Heart left ventricle (tissue), 16 donors: ENCODE measurements around the gene ITPR2. TPM values are rescaled to one million over a fixed set of nuclear protein-coding genes. Genes with fewer than 3 reads are reported as not detected.

Source experiments
- ATAC-seq, 4 donors: fragments of 200-7000 bp; cut with Tn5 transposase; one replicate each; pipeline ENCODE4 v1.9.1; 2020 to 2022; ENCODE audit warnings: moderate library complexity in 4 of 4, mild to moderate bottlenecking in 3 of 4, moderate number of reproducible peaks in 1 of 4
- DNase-seq, 5 donors: peaks; one replicate each; pipeline ENCODE4 v3.0.0-alpha.2; 2020
- H3K27ac ChIP-seq, 12 donors: fragments of 200-600 bp; sonication (generic) in 4 of 12; one replicate each; pipeline versions ENCODE4 v1.5.0 to v1.8.0; 2016 to 2022; ENCODE audit warnings: mild to moderate bottlenecking in 2 of 12
- H3K27me3 ChIP-seq, 9 donors: fragments of 200-600 bp; sonication (generic) in 2 of 9; one replicate each; pipeline versions ENCODE4 v1.5.1 to v1.8.0; 2016 to 2022; ENCODE audit warnings: mild to moderate bottlenecking in 3 of 9
- H3K36me3 ChIP-seq, 9 donors: fragments of 200-600 bp; sonication (generic) in 2 of 9; one replicate each; pipeline versions ENCODE4 v1.5.0 to v1.8.0; 2018 to 2022; ENCODE audit warnings: mild to moderate bottlenecking in 2 of 9
- H3K4me1 ChIP-seq, 12 donors: fragments of 200-600 bp; sonication (generic) in 4 of 12; one replicate each; pipeline versions ENCODE4 v1.5.0 to v1.8.0; 2016 to 2022; ENCODE audit warnings: mild to moderate bottlenecking in 3 of 12
- H3K4me3 ChIP-seq, 12 donors: fragments of 200-600 bp; sonication (generic) in 4 of 12; one replicate each; pipeline versions ENCODE4 v1.5.0 to v1.8.0; 2017 to 2022; ENCODE audit warnings: mild to moderate bottlenecking in 9 of 12, moderate library complexity in 4 of 12
- H3K9me3 ChIP-seq, 12 donors: fragments of 200-600 bp; sonication (generic) in 4 of 12; one replicate each; pipeline versions ENCODE4 v1.5.0 to v1.8.0; 2016 to 2022; ENCODE audit warnings: mild to moderate bottlenecking in 1 of 12
- POLR2A ChIP-seq, 2 donors: fragments of 450-650 bp; IDR thresholded peaks; one replicate each; pipeline ENCODE4 v1.6.1; 2017; ENCODE audit warnings: antibody characterized with exemption in 2 of 2, mild to moderate bottlenecking in 2 of 2, moderate library complexity in 2 of 2
- WGBS, 4 donors: extraction: QIAGEN DNeasy Blood & Tissue Kit in 2 of 4; methylation state at CpG; one replicate each; pipeline versions ENCODE4 v1.1.5 to v1.1.7; 2013 to 2018; 5-methylcytosine and 5-hydroxymethylcytosine counted together
- intact Hi-C, 10 donors: fragments of 100-400 bp; cut with DNase I; formaldehyde crosslinking; loops; one replicate each; pipeline versions ENCODE4 v1.11.1 to v1.14.2; 2022
- polyA plus RNA-seq, 2 donors: library from polyadenylated mRNA; stranded (reverse); fragments of 200-250 nt; gene quantifications; one replicate each; pipeline ENCODE4 v1.2.3, GENCODE V29; 2013
- total RNA-seq, 9 donors: library from RNA; depleted of rRNA in 2 of 9; stranded (reverse); fragments of >200 nt in 2 of 9; fragmentation: NEBNext Ultra II Directional in 3 of 9; extraction: Animal tissue kit (Norgen Biotek cat#: 25700) in 3 of 9; gene quantifications; one replicate each; pipeline versions ENCODE4 v1.1.0 to v1.2.4, GENCODE V29; 2016 to 2023
- TF ChIP-seq, protein P1 (sequence below), 12 donors: fragments of 200-600 bp; sonication (generic) in 4 of 12; IDR thresholded peaks; one replicate each; pipeline versions ENCODE4 v1.5.0 to v1.8.0; 2018 to 2022; ENCODE audit warnings: antibody characterized with exemption in 12 of 12, mild to moderate bottlenecking in 5 of 12
- donor health status: ischemic (EF 13 %, LVEDD 7.1; RV severe dilation, severe dysfunction).
- donor health status: healthy with polysubstance abuse.
- donor health status: DM: no; HTN: yes; CAD: no.
- donor health status: DM: no; HTN: no; CAD: no.
- donor health status: ischemic (EF 25% LVEDD 6.9; RV normal size, moderate dysfunction).
- donor health status: ischemic (EF 25% LVEDD 5.7; RV mildly dilated, moderate dysfunction).
- donor health status: healthy.
- donor health status: DM: yes; HTN: yes; CAD: no.
- donor health status: ischemic (EF 35%, LVEDD 5.7; RV mildly dilated, moderate dysfunction).
- donor health status: nonischemic (EF 11% LVEDD 7.7; RV severe dilation, severe dysfunction).
- donor health status: DM: yes; HTN: yes; CAD: no.
- donor health status: PGD.
- donor health status: ischemic (EF 29% LVEDD 5.4; RV normal size, mild dysfunction).
- donor health status: nonischemic (EF 23%, LVEDD 6.1; RV moderate dilation, normal function).

The ITPR2 gene
- total and polyA plus RNA-seq, 11 donors, result 3.4 to 45.6 (median 11.8) TPM

DNA sequence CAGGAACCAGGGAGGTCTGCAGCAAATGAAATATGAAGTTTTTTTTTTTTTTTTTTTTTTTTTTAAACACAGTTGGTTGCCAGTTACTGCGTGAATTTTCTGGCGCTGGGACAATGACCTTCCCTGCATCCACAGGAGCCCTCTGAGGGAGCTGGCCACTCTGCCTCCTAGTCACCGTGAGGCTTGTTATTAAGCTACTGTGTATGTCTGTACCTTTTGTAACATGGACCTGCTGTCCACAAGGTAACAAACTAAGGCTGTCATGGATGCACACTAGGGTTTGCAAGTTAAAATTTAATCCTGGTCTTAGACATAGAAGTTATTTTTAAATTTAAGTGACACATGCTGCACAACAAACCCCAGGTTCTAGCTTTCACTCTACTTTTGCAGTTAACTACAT, 426.6 kb downstream of the ITPR2 start:
- no peak for TF ChIP-seq POLR2A (IDR thresholded peaks at IDR 0.05)
- TF ChIP-seq, protein P1, sequence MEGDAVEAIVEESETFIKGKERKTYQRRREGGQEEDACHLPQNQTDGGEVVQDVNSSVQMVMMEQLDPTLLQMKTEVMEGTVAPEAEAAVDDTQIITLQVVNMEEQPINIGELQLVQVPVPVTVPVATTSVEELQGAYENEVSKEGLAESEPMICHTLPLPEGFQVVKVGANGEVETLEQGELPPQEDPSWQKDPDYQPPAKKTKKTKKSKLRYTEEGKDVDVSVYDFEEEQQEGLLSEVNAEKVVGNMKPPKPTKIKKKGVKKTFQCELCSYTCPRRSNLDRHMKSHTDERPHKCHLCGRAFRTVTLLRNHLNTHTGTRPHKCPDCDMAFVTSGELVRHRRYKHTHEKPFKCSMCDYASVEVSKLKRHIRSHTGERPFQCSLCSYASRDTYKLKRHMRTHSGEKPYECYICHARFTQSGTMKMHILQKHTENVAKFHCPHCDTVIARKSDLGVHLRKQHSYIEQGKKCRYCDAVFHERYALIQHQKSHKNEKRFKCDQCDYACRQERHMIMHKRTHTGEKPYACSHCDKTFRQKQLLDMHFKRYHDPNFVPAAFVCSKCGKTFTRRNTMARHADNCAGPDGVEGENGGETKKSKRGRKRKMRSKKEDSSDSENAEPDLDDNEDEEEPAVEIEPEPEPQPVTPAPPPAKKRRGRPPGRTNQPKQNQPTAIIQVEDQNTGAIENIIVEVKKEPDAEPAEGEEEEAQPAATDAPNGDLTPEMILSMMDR (IDR thresholded peaks at IDR 0.05), result no peak
- H3K27ac ChIP-seq, result no peak overlapping the region
- H3K4me1 ChIP-seq, result no peaks in the 10 kb centered on the region
- DNase-seq (no peak), ATAC-seq (no peak)
- H3K4me3 ChIP-seq, result no peak overlapping the region
- peaks cover 0 to 60% (median 25%) of the 10 kb centered on the region in 9 donors for H3K36me3 ChIP-seq
- no peaks in the 10 kb centered on the region for H3K27me3 ChIP-seq
- no peaks in the 10 kb centered on the region for H3K9me3 ChIP-seq
- 48 to 69% (median 55%) methylated on average over 3 of the region's 3 CpGs for WGBS, 4 donors
- intact Hi-C loops, result loop anchor here in 1 of 10 donors (10.0 kb wide), 1 partner anchor 282 kb away; the partner anchor contains the start of gene BHLHE41

DNA sequence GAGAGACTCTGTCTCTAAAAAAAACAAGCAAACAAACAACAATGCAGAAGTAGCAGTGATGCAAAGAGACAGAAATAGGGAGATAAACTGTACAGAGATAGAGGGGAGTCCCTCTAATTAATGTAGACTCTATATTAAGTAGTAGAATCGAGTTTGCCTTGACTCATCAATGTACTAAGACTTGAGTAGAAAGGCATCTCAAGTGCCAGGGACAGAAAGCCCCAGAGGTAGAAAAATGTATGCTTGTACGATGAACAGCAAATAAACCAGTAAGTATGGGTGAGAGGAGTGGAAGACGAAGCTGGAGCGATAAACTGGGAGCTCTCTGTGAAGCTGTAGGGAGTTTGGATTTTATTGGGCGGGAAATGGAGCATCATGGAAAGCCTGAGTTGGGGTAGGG, 429.4 kb downstream of the ITPR2 start:
- H3K36me3 ChIP-seq, result peaks cover 0 to 55% (median 14%) of the 10 kb centered on the region in 9 donors
- WGBS, 4 donors, result 92 to 95% (median 94%) methylated on average over 5 of the region's 5 CpGs
- TF ChIP-seq POLR2A (IDR thresholded peaks at IDR 0.05), result no peak
- TF ChIP-seq, protein P1 (IDR thresholded peaks at IDR 0.05), result no peak
- H3K27ac ChIP-seq, result no peak overlapping the region
- no peaks in the 10 kb centered on the region for H3K9me3 ChIP-seq
- no peaks in the 10 kb centered on the region for H3K4me1 ChIP-seq
- H3K4me3 ChIP-seq, result no peak overlapping the region
- no peak for DNase-seq
- no peak for ATAC-seq
- intact Hi-C loops, result loop anchor here in 1 of 10 donors (10.0 kb wide), 1 partner anchor 279 kb away; the partner anchor contains the start of gene BHLHE41
- no peaks in the 10 kb centered on the region for H3K27me3 ChIP-seq

DNA sequence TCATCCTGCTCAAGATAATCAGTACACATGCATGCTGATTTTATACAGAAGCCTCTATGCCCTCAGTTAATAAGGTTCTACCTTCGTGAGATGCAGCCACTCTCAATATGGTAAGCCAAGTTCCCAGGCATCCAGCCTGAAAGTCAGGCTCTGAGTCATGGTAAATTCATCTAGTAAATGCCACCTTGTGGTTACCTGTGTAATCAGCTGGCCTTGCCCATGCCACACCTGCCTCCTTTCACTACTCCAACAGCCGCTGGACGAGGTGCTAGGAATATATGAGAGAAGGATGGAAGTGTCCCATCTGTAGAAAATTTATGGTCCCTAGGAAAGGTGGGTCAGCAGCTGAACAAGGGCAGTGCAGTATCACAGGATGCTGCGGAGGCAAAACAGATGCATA, 430.3 kb downstream of the ITPR2 start:
- no peak for TF ChIP-seq POLR2A (IDR thresholded peaks at IDR 0.05)
- TF ChIP-seq, protein P1 (IDR thresholded peaks at IDR 0.05), result peak in 6 of 12 donors; percentile 2 to 28 (median 16)
- H3K27ac ChIP-seq, result no peak overlapping the region
- H3K9me3 ChIP-seq, result no peaks in the 10 kb centered on the region
- H3K4me3 ChIP-seq, result no peak overlapping the region
- no peaks in the 10 kb centered on the region for H3K27me3 ChIP-seq
- 78 to 88% (median 86%) methylated on average over 4 of the region's 4 CpGs for WGBS, 4 donors
- intact Hi-C loops, result loop anchor here in 1 of 10 donors (10.0 kb wide), 1 partner anchor 278 kb away; the partner anchor contains the start of gene BHLHE41
- peak in 2 of 4 donors; percentile 15 to 36 for ATAC-seq
- no peak for DNase-seq
- no peaks in the 10 kb centered on the region for H3K4me1 ChIP-seq
- peaks cover 0 to 54% (median 16%) of the 10 kb centered on the region in 9 donors for H3K36me3 ChIP-seq

DNA sequence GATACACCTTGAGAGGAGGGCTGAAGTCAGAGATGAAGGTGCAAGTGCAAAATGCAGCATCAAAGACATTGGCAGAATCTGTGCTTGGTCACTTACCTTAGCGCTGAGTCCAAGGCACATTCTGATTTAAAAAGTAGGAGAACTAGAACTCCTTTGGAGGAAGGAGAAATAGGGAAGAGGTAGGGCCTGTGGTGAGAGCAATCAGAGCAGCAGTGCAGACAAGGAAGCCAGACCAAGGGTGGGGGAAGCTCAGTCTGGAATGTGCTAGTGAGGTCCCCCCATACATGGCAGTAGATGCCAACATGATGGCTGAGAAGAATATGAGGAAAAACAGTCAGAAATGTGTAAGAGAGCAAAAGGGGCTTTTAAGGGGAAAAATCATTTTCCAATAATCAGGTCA, 431.1 kb downstream of the ITPR2 start:
- intact Hi-C loops, result loop anchor here in 1 of 10 donors (10.0 kb wide), 1 partner anchor 277 kb away; the partner anchor contains the start of gene BHLHE41
- no peaks in the 10 kb centered on the region for H3K27me3 ChIP-seq
- no peaks in the 10 kb centered on the region for H3K4me1 ChIP-seq
- ATAC-seq (no peak), DNase-seq (no peak)
- H3K36me3 ChIP-seq, result peaks cover 0 to 54% (median 20%) of the 10 kb centered on the region in 9 donors
- TF ChIP-seq, protein P1 (IDR thresholded peaks at IDR 0.05), result no peak
- TF ChIP-seq POLR2A (IDR thresholded peaks at IDR 0.05), result no peak
- H3K9me3 ChIP-seq, result no peaks in the 10 kb centered on the region
- H3K27ac ChIP-seq, result no peak overlapping the region
- H3K4me3 ChIP-seq, result no peak overlapping the region
- WGBS, 4 donors, result 93 to 100% (median 97%) methylated on average over 1 of the region's 1 CpG
